ENCODE results near the gene ARHGAP15. TPM values are rescaled to one million over a fixed set of nuclear protein-coding genes. Genes with fewer than 3 reads are reported as not detected.

ARHGAP15 gene
- total RNA-seq, 1 donor, result 0.43 TPM

- TF ChIP-seq CTCF (IDR thresholded peaks at IDR 0.05; ENCODE audit: insufficient read depth, low read depth, low read length), result no peak
- no peak for DNase-seq (ENCODE audit: low read depth)
- H3K4me3 ChIP-seq (ENCODE audit: low read depth, low read length), result no peak overlapping the region
Measured at GRCh38 chr2:143192106-143192505, 62.9 kb downstream of the ARHGAP15 start.

GRCh38 chr2:143192716-143193115 lies 63.5 kb downstream of the ARHGAP15 start:
- no peak for TF ChIP-seq CTCF (IDR thresholded peaks at IDR 0.05; ENCODE audit: insufficient read depth, low read depth, low read length)
- H3K4me3 ChIP-seq (ENCODE audit: low read depth, low read length), result no peak overlapping the region
- no peak for DNase-seq (ENCODE audit: low read depth)

- H3K4me3 ChIP-seq (ENCODE audit: low read depth, low read length), result no peak overlapping the region
- no peak for TF ChIP-seq CTCF (IDR thresholded peaks at IDR 0.05; ENCODE audit: insufficient read depth, low read depth, low read length)
- DNase-seq (ENCODE audit: low read depth), result no peak
Measured at GRCh38 chr2:143193121-143193520, 63.9 kb downstream of the ARHGAP15 start.

- no peak for TF ChIP-seq CTCF (IDR thresholded peaks at IDR 0.05; ENCODE audit: insufficient read depth, low read depth, low read length)
- H3K4me3 ChIP-seq (ENCODE audit: low read depth, low read length), result no peak overlapping the region
- DNase-seq (ENCODE audit: low read depth), result no peak
Measured at GRCh38 chr2:143195511-143195910, 66.3 kb downstream of the ARHGAP15 start.

GRCh38 chr2:143204062-143204461 lies 74.8 kb downstream of the ARHGAP15 start:
- no peak for TF ChIP-seq CTCF (IDR thresholded peaks at IDR 0.05; ENCODE audit: insufficient read depth, low read depth, low read length)
- H3K4me3 ChIP-seq (ENCODE audit: low read depth, low read length), result no peak overlapping the region
- DNase-seq (ENCODE audit: low read depth), result no peak

- TF ChIP-seq CTCF (IDR thresholded peaks at IDR 0.05; ENCODE audit: insufficient read depth, low read depth, low read length), result no peak
- H3K4me3 ChIP-seq (ENCODE audit: low read depth, low read length), result no peak overlapping the region
- peak; percentile 13 for DNase-seq (ENCODE audit: low read depth)
Measured at GRCh38 chr2:143205106-143205764, 76.0 kb downstream of the ARHGAP15 start.
